C4-2B (cell line): Measurements from ENCODE around the gene ARHGAP26.

Experiments
- H3K27ac ChIP-seq: fragments of 450-650 bp; 2 replicates; pipeline ENCODE4 v1.5.1; 2017
- ZFX ChIP-seq: fragments of 450-650 bp; IDR thresholded peaks from 2 replicates; pipeline ENCODE4 v1.6.1; 2017
- TF ChIP-seq, protein P1 (sequence below): fragments of 450-650 bp; conservative IDR thresholded peaks from 2 replicates; pipeline ENCODE4 v1.5.1; 2017; ENCODE audit warnings: mild to moderate bottlenecking

ARHGAP26 gene

DNA sequence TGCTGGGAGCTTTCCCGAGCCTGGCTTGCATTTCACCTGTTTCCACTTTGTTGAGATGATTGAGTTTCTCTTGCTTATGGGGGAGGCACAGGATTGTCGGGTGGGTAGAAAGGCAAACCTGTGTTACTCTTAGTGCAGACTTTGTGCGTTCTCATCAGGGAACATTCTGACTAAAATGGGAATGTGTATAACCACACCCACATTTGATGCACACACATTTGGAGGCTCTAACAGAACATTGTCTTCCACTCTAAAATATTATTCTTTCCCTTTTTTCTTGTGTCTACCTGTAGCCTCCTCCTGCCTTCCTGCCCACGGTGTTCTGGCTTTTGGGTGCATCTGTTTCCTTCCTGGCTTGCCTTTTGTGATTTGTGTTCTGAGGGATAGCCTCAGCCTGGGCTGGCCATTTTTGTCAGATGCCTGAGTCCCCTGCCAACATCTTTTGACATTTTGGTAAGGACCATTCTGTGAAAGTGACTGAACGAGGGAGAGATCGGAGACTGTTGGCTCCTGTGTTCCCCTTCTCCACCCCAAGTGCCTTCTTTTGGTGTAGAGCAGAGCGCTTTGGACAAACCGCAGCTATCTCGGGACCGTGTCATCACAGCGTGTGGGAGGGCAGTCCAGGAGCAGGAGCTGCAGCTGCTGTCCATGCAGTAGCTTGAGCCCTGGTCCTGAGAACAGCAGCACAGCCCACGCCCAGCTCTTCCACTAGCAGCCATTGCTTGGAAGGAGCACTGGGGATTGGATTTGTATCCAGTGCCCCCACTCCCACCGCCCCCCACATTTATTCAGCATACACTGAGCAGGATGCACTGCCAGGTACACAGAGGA, 101.4 kb downstream of the ARHGAP26 start:
- H3K27ac ChIP-seq: peak overlapping the region; percentile 3
- TF ChIP-seq, protein P1, sequence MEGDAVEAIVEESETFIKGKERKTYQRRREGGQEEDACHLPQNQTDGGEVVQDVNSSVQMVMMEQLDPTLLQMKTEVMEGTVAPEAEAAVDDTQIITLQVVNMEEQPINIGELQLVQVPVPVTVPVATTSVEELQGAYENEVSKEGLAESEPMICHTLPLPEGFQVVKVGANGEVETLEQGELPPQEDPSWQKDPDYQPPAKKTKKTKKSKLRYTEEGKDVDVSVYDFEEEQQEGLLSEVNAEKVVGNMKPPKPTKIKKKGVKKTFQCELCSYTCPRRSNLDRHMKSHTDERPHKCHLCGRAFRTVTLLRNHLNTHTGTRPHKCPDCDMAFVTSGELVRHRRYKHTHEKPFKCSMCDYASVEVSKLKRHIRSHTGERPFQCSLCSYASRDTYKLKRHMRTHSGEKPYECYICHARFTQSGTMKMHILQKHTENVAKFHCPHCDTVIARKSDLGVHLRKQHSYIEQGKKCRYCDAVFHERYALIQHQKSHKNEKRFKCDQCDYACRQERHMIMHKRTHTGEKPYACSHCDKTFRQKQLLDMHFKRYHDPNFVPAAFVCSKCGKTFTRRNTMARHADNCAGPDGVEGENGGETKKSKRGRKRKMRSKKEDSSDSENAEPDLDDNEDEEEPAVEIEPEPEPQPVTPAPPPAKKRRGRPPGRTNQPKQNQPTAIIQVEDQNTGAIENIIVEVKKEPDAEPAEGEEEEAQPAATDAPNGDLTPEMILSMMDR: no peak
- TF ChIP-seq ZFX: no peak

DNA sequence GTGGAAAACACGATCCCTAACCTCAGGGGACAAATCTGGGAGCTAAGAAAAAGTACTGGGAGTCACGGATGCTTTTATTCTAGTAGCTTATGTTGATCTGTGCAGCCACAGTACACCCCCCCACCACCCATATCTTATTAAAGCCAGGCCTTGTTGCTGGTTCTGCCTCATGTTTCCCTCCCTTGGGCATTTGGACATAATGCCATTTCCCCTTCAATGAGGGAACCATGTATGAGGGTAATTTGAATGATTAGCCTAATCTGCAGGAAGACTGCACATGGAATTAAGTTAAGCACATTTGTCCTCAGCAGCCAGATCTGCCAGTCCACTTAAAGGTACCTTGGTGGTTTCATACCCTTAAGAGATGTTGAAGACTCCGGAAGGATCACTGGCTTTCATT, 102.0 kb downstream of the ARHGAP26 start:
- no peak for TF ChIP-seq ZFX
- peak overlapping the region; percentile 10 for H3K27ac ChIP-seq

DNA sequence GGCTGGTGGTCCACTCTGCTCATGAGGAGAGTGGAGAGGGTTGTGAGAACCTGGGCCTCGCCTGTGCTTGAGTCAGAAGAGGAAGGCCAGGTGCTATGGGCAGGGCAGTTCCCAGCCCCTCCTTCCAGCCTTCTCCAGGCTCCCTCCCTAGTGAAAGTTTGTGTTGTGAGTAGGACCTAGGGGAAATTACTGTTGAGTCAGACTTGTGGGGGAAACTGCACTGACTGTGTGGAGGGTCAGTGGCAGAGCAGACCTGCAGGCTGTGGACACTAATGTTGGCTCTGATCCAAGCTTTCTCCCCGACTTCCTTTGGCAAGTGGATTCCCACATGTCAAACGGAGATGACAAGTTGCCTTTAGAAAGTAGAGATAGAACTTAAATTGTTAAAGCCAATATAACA, 102.6 kb downstream of the ARHGAP26 start:
- TF ChIP-seq, protein P1: no peak
- H3K27ac ChIP-seq: peak overlapping the region; percentile 10

DNA sequence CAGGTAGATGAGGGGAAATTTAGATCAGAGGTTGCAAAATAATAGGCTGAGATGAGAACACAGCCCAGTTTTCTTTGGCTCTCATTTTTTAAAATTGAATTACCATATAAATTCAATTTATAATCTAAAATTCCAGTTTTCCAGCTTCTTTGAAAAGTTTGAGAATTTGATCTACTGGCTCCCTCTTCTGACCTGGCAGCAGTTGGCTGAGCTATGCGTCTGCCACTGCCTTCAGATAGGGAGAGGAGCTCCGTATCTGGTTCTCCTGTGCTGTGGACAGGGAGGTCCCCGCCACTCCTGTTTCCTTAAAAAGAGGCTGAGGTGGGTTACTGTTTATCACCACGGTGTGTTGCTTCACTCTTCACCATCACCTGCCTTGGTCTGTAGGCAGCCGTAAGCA, 103.7 kb downstream of the ARHGAP26 start:
- peak overlapping the region; percentile 78 for H3K27ac ChIP-seq
- TF ChIP-seq, protein P1: no peak
- TF ChIP-seq ZFX: no peak

DNA sequence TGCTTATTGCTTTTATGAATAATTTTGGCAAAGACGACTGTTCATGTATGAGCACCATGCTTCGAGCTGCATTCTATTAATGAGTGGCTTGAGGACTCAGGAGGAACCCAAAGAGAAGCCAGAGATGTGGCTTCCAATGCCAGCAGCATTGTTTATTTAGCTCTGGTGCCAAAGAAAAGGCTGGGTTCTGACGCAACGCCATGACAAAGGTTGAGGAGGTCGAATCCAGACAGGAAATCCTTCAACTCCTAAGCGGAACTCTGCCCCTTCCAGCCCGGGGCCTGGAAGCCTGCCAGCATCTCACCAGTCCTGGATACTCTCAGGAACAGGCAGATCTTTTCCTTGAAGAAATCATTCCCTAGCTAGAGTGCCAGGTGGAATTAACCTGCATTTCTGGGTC, 104.4 kb downstream of the ARHGAP26 start:
- H3K27ac ChIP-seq: peak overlapping the region; percentile 78
- no peak for TF ChIP-seq ZFX
- TF ChIP-seq, protein P1: no peak

DNA sequence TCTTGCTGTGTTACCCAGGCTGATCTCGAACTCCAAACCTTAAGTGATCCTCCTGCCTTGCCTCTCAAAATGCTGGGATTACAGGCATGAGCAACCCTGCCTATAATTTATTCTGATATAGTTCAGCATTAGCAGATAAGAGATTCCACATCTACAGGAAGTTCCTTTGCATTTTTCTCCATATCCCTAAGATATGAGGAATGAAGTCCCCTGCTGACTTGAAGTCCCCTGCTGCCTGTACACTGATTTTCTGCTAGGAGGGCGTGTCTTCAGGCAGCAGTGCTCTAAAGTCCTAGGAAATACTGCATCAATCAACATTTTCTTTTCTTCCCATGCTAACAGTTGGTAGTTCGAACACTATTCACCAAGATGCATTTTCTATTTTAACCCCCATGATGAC, 105.8 kb downstream of the ARHGAP26 start:
- H3K27ac ChIP-seq: peak overlapping the region; percentile 78; the same call in 1 of the 2 replicates
- TF ChIP-seq, protein P1: no peak
- no peak for TF ChIP-seq ZFX

DNA sequence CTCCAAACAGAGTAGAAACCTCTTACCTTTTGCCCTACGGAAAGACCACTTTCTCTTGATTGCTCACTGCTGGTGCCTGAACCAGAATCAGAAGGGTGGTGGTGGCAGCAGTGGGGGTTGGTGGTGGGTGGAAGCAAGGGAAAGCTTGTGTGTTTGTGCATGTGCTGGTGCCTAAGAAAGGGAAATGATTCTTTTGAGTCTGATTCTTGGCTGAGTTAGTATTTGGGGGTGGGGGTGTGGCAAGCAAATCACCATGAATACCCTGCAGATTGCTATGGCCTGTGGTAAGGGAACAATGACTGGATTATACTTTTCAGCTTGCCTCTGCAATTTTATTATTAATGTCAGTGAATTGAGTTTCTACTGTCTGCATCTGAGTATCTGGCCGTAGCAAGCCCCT, 106.6 kb downstream of the ARHGAP26 start:
- peak overlapping the region; percentile 78; the same call in 1 of the 2 replicates for H3K27ac ChIP-seq
- TF ChIP-seq ZFX: no peak
- TF ChIP-seq, protein P1: no peak

DNA sequence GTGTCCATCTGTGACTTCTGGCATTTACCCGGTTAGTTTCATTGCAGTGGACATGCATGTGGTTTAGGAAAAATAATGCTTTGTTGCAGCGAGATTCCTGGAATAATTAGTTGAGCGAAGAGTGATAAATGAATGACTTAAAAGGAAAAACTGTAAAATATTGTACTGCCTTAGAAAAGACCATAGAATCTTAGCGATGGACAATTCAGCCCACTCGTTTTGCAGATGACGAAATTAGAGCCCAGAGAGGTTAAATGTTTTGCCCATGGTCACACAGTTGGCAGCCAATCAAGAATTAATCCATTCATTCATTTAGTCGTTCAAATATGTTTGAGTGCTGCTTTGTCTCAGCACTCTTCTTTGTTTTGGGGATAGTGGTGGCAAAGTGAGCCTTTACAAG, 107.9 kb downstream of the ARHGAP26 start:
- H3K27ac ChIP-seq: peak overlapping the region; percentile 25; the same call in 1 of the 2 replicates
- no peak for TF ChIP-seq ZFX
- TF ChIP-seq, protein P1: no peak
